ENCODE results near the gene RGS2.

The RGS2 gene

DNA sequence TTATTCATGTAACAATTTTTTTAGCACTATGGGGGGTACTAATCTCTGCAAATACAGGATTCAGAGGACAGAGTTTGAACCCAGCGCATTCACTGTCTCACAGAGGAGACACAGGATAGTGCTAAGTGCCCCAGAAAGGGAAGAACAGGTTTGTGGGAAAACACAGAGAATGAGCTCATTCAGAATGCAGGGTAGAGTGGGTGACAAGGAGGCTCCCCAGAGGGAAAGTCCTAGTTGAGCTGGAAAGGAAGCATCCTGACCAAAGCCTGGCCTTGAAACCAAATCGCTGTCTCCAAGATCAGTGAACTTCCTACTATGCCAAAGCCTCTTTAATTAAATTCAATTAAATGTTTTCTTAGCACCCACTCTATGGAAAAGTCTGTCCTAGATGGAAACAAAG is 19.0 kb upstream of the RGS2 start:
- no peaks in the 10 kb centered on the region for H3K27me3 ChIP-seq (ENCODE audit: low read length)
- no peaks in the 10 kb centered on the region for H3F3A ChIP-seq (ENCODE audit: insufficient read depth)
- no peaks in the 10 kb centered on the region for H3K9me3 ChIP-seq (ENCODE audit: insufficient read depth, low read length)
- no peaks in the 10 kb centered on the region for H3K36me3 ChIP-seq (ENCODE audit: low read length)
- no peaks in the 10 kb centered on the region for H3K9me2 ChIP-seq (replicated peaks; ENCODE audit: insufficient read depth, low read length)
- no peak overlapping the region for H3K9ac ChIP-seq (ENCODE audit: low read length)
- no peaks in the 10 kb centered on the region for H4K20me1 ChIP-seq (ENCODE audit: low read depth, low read length)
- no peak for TF ChIP-seq EZH2phosphoT487 (conservative IDR thresholded peaks at IDR 0.05; ENCODE audit: low read length)
- TF ChIP-seq, protein P1, sequence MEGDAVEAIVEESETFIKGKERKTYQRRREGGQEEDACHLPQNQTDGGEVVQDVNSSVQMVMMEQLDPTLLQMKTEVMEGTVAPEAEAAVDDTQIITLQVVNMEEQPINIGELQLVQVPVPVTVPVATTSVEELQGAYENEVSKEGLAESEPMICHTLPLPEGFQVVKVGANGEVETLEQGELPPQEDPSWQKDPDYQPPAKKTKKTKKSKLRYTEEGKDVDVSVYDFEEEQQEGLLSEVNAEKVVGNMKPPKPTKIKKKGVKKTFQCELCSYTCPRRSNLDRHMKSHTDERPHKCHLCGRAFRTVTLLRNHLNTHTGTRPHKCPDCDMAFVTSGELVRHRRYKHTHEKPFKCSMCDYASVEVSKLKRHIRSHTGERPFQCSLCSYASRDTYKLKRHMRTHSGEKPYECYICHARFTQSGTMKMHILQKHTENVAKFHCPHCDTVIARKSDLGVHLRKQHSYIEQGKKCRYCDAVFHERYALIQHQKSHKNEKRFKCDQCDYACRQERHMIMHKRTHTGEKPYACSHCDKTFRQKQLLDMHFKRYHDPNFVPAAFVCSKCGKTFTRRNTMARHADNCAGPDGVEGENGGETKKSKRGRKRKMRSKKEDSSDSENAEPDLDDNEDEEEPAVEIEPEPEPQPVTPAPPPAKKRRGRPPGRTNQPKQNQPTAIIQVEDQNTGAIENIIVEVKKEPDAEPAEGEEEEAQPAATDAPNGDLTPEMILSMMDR (IDR thresholded peaks at IDR 0.05; ENCODE audit: insufficient read depth, low read length, poor library complexity, severe bottlenecking) = no peak
- H2AFZ ChIP-seq (ENCODE audit: low read depth, low read length, severe bottlenecking) = no peak overlapping the region
- no peak overlapping the region for H3K4me3 ChIP-seq (ENCODE audit: insufficient read depth, low read length, poor library complexity, severe bottlenecking)
- H3K27ac ChIP-seq (ENCODE audit: low read depth, low read length) = no peak overlapping the region
- H3K4me2 ChIP-seq (ENCODE audit: low read depth, low read length, poor library complexity, severe bottlenecking) = no peak overlapping the region
- H3K79me2 ChIP-seq (ENCODE audit: insufficient read depth, low read length) = no peaks in the 10 kb centered on the region

DNA sequence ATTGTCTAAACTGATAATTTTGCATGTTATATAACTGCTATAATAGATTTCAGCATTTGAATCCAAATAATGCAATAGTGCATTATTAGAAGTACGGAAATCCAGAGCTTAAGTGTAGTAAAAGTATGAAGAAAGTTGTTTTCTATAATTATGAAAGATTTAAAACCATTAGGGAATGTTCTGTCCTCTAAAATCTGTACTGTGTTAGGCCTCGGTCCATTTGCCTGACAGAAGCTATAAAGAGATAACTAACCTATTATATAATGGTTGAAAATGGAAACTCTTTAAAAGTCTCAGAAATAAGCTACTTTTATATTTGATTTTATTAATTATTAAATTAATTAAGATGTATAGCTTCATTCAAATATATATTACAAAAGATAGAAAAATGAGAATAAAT is 16.2 kb upstream of the RGS2 start:
- H2AFZ ChIP-seq (ENCODE audit: low read depth, low read length, severe bottlenecking) = no peak overlapping the region

DNA sequence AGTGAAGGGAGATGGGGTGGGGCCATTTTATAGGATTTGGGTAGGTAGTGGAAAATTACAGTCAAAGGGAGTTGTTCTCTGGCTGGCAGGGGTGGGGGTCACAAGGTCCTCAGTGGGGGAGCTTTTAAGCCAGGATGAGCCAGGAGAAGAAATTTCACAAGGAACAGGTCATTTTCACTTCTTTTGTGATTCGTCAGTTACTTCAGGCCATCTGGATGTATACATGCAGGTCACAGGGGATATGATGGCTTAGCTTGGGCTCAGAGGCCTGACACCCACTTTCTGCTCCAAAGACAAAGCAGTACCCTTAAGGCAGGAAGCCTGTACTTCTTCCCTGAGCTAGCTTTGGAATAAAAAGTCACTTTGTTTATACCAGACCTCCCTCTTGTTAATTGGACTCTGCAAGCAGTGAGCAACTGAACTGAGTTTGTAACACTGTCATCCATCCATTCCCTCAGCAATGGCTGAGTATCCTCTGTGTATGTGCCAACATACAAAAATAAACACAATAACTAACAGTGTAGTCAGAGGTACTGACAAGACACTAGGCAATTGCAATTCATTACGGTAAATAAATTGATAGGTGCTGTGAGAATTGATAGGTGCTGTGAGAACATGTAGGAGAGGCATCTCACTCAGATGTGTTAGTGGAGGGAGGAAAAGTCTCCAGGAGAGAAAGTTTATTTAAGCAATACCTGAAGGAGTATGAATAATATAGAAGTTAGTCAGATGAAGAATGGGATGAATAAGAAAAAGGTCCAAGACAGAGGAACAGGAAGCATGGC is 14.7 kb upstream of the RGS2 start:
- Histone ChIP-seq H3K27ac (ENCODE audit: low read depth, low read length) (no peak overlapping the region), H3K4me3 (ENCODE audit: insufficient read depth, low read length, poor library complexity, severe bottlenecking) (no peak overlapping the region), H3K9ac (ENCODE audit: low read length) (no peak overlapping the region), H3K27me3 (ENCODE audit: low read length) (no peaks in the 10 kb centered on the region), H4K20me1 (ENCODE audit: low read depth, low read length) (no peaks in the 10 kb centered on the region), H3K79me2 (ENCODE audit: insufficient read depth, low read length) (no peaks in the 10 kb centered on the region), H3K4me2 (ENCODE audit: low read depth, low read length, poor library complexity, severe bottlenecking) (no peak overlapping the region), H3K9me3 (ENCODE audit: insufficient read depth, low read length) (no peaks in the 10 kb centered on the region), H2AFZ (ENCODE audit: low read depth, low read length, severe bottlenecking) (no peak overlapping the region), H3F3A (ENCODE audit: insufficient read depth) (no peaks in the 10 kb centered on the region), H3K9me2 (replicated peaks; ENCODE audit: insufficient read depth, low read length) (no peaks in the 10 kb centered on the region), H3K36me3 (ENCODE audit: low read length) (no peaks in the 10 kb centered on the region)
- TF ChIP-seq, protein P1 (IDR thresholded peaks at IDR 0.05; ENCODE audit: insufficient read depth, low read length, poor library complexity, severe bottlenecking) = no peak
- no peak for TF ChIP-seq EZH2phosphoT487 (conservative IDR thresholded peaks at IDR 0.05; ENCODE audit: low read length)

More for the DNA sequence above, 16.2 kb upstream of the RGS2 start:
- no peaks in the 10 kb centered on the region for H3K79me2 ChIP-seq (ENCODE audit: insufficient read depth, low read length)
- no peaks in the 10 kb centered on the region for H3K9me2 ChIP-seq (replicated peaks; ENCODE audit: insufficient read depth, low read length)
- no peaks in the 10 kb centered on the region for H3K27me3 ChIP-seq (ENCODE audit: low read length)
- no peaks in the 10 kb centered on the region for H3K9me3 ChIP-seq (ENCODE audit: insufficient read depth, low read length)
- H3K4me3 ChIP-seq (ENCODE audit: insufficient read depth, low read length, poor library complexity, severe bottlenecking) = no peak overlapping the region
- no peaks in the 10 kb centered on the region for H4K20me1 ChIP-seq (ENCODE audit: low read depth, low read length)
- H3K36me3 ChIP-seq (ENCODE audit: low read length) = no peaks in the 10 kb centered on the region
- H3K9ac ChIP-seq (ENCODE audit: low read length) = no peak overlapping the region
- H3K27ac ChIP-seq (ENCODE audit: low read depth, low read length) = no peak overlapping the region
- no peaks in the 10 kb centered on the region for H3F3A ChIP-seq (ENCODE audit: insufficient read depth)
- TF ChIP-seq, protein P1 (IDR thresholded peaks at IDR 0.05; ENCODE audit: insufficient read depth, low read length, poor library complexity, severe bottlenecking) = no peak
- TF ChIP-seq EZH2phosphoT487 (conservative IDR thresholded peaks at IDR 0.05; ENCODE audit: low read length) = no peak
- no peak overlapping the region for H3K4me2 ChIP-seq (ENCODE audit: low read depth, low read length, poor library complexity, severe bottlenecking)
